MM.1S (cell line): ENCODE results near the gene PSTK.

Experiments
- CTCF ChIP-seq: fragments of 300-600 bp; sonication (generic); IDR thresholded peaks from 2 replicates; pipeline ENCODE4 v1.5.1; 2016; ENCODE audit warnings: antibody characterized with exemption, low read length, mixed read lengths
- EZH2phosphoT487 ChIP-seq: fragments of 300-600 bp; sonication (generic); IDR thresholded peaks from 2 replicates; pipeline ENCODE4 v1.6.1; 2018; ENCODE audit warnings: antibody characterized with exemption, low read length

GRCh38 chr10:122931088-122931906, 48.9 kb upstream of the PSTK start:
- TF ChIP-seq CTCF (no peak), EZH2phosphoT487 (no peak)
